ENCODE measurements around the gene CHD9NB.
A peak's percentile ranks its signal among the peaks of the same experiment; 100 is the strongest.

CHD9NB gene

GRCh38 chr16:53052519-53053501, at the start of gene CHD9NB:
Gene CHD9NB (minus strand): TSS chr16:53052897. CDS start chr16:53044158, 8,739 bp downstream.
- no peak for DNase-seq (ENCODE audit: low read depth)

- no peak for DNase-seq (ENCODE audit: low read depth)
Observed at GRCh38 chr16:53100889-53101288, 48.2 kb upstream of the CHD9NB start.

- DNase-seq (ENCODE audit: low read depth) = no peak
Observed at GRCh38 chr16:53100131-53100748, 47.5 kb upstream of the CHD9NB start.

- DNase-seq (ENCODE audit: low read depth) = peak; percentile 40
Observed at GRCh38 chr16:53099318-53100130, 46.8 kb upstream of the CHD9NB start.

- peak; percentile 18 for DNase-seq (ENCODE audit: low read depth)
Observed at GRCh38 chr16:53098526-53099317, 46.0 kb upstream of the CHD9NB start.

- no peak for DNase-seq (ENCODE audit: low read depth)
Observed at GRCh38 chr16:53097190-53097589, 44.5 kb upstream of the CHD9NB start.

- DNase-seq (ENCODE audit: low read depth) = no peak
Observed at GRCh38 chr16:53094013-53094630, 41.4 kb upstream of the CHD9NB start.

- no peak for DNase-seq (ENCODE audit: low read depth)
Observed at GRCh38 chr16:53093162-53093744, 40.6 kb upstream of the CHD9NB start.

GRCh38 chr16:53092284-53092683, 39.6 kb upstream of the CHD9NB start:
- DNase-seq (ENCODE audit: low read depth) = no peak

- DNase-seq (ENCODE audit: low read depth) = no peak
Observed at GRCh38 chr16:53091466-53092211, 38.9 kb upstream of the CHD9NB start.

GRCh38 chr16:53090591-53091411, 38.1 kb upstream of the CHD9NB start:
- no peak for DNase-seq (ENCODE audit: low read depth)

- no peak for DNase-seq (ENCODE audit: low read depth)
Observed at GRCh38 chr16:53090286-53090590, 37.5 kb upstream of the CHD9NB start.

- no peak for DNase-seq (ENCODE audit: low read depth)
Observed at GRCh38 chr16:53089434-53090285, 37.0 kb upstream of the CHD9NB start.

- no peak for DNase-seq (ENCODE audit: low read depth)
Observed at GRCh38 chr16:53087101-53087500, 34.4 kb upstream of the CHD9NB start.

GRCh38 chr16:53085931-53086421, 33.3 kb upstream of the CHD9NB start:
- DNase-seq (ENCODE audit: low read depth) = no peak

GRCh38 chr16:53085369-53085843, 32.7 kb upstream of the CHD9NB start:
- DNase-seq (ENCODE audit: low read depth) = no peak

GRCh38 chr16:53084746-53085334, 32.1 kb upstream of the CHD9NB start:
- DNase-seq (ENCODE audit: low read depth) = no peak

GRCh38 chr16:53084141-53084541, 31.4 kb upstream of the CHD9NB start:
- no peak for DNase-seq (ENCODE audit: low read depth)

Measured in activated T-cell treated with anti-CD3 and anti-CD28 coated beads for 48 hours (primary cell).